Large intestine (tissue), 3 donors: Measurements from ENCODE around the gene CORO6. TPM values are rescaled to one million over a fixed set of nuclear protein-coding genes. Genes with fewer than 3 reads are reported as not detected.

ENCODE experiments used
- DNase-seq, 2 donors: peaks; one replicate each; pipeline versions ENCODE4 v3.0.0 to v3.0.0-alpha.2; 2013
- H3K27ac ChIP-seq: one replicate; pipeline ENCODE4 v1.5.1; 2013; ENCODE audit warnings: low read length
- H3K27me3 ChIP-seq: 2 replicates; pipeline ENCODE4 v1.6.1; 2013; ENCODE audit warnings: low read length; ENCODE audit not compliant: control insufficient read depth, insufficient read depth
- H3K36me3 ChIP-seq: 2 replicates; pipeline ENCODE4 v1.6.1; 2013; ENCODE audit warnings: low read length; ENCODE audit not compliant: control insufficient read depth, insufficient read depth
- H3K4me1 ChIP-seq: one replicate; pipeline ENCODE4 v1.6.1; 2013; ENCODE audit warnings: low read length; ENCODE audit not compliant: control insufficient read depth, insufficient read depth
- H3K4me3 ChIP-seq: one replicate; pipeline ENCODE4 v1.5.1; 2013; ENCODE audit warnings: low read length
- H3K9me3 ChIP-seq: one replicate; pipeline ENCODE4 v1.6.1; 2013; ENCODE audit warnings: mild to moderate bottlenecking, low read depth, low read length, moderate library complexity; ENCODE audit not compliant: control insufficient read depth
- WGBS: methylation state at CpG from one replicate; pipeline ENCODE4 v1.1.5; 2013; ENCODE audit warnings: low lambda C conversion rate; ENCODE audit not compliant: insufficient coverage; 5-methylcytosine and 5-hydroxymethylcytosine counted together
- polyA plus RNA-seq: library from polyadenylated mRNA; unstranded; fragments of 120-200 nt; gene quantifications from one replicate; pipeline ENCODE4 v1.2.1, GENCODE V29; 2013

Gene CORO6
- polyA plus RNA-seq, 1 donor = 2.3 TPM

GRCh38 chr17:29585080-29585751 is 37.5 kb downstream of the CORO6 start:
- H3K36me3 ChIP-seq = peaks cover 29% of the 10 kb centered on the region
- no peak overlapping the region for H3K27ac ChIP-seq
- peaks cover 4% of the 10 kb centered on the region for H3K9me3 ChIP-seq
- WGBS = no CpG with 5 or more reads among the region's 8 CpGs
- no peak overlapping the region for H3K4me3 ChIP-seq
- no peaks in the 10 kb centered on the region for H3K27me3 ChIP-seq
- DNase-seq = no peak
- H3K4me1 ChIP-seq = peaks cover 19% of the 10 kb centered on the region

- Histone ChIP-seq H3K27me3 (no peaks in the 10 kb centered on the region), H3K9me3 (peaks cover 4% of the 10 kb centered on the region), H3K4me3 (no peak overlapping the region), H3K27ac (no peak overlapping the region), H3K36me3 (peaks cover 35% of the 10 kb centered on the region), H3K4me1 (peaks cover 13% of the 10 kb centered on the region)
- WGBS = no CpG with 5 or more reads among the region's 12 CpGs
- DNase-seq = no peak
Measured at GRCh38 chr17:29584452-29585079, 38.1 kb downstream of the CORO6 start.

GRCh38 chr17:29583324-29584248 is 39.1 kb downstream of the CORO6 start:
- WGBS = no CpG with 5 or more reads among the region's 16 CpGs
- Histone ChIP-seq H3K9me3 (peaks cover 4% of the 10 kb centered on the region), H3K27ac (no peak overlapping the region)

GRCh38 chr17:29582772-29583171 is 39.9 kb downstream of the CORO6 start:
- H3K9me3 ChIP-seq = peaks cover 4% of the 10 kb centered on the region
- no CpG with 5 or more reads among the region's 13 CpGs for WGBS
- no peak overlapping the region for H3K27ac ChIP-seq
- H3K4me3 ChIP-seq = no peak overlapping the region
- peaks cover 52% of the 10 kb centered on the region for H3K36me3 ChIP-seq
- H3K4me1 ChIP-seq = peaks cover 7% of the 10 kb centered on the region
- no peaks in the 10 kb centered on the region for H3K27me3 ChIP-seq
- no peak for DNase-seq

More at GRCh38 chr17:29583324-29584248, 39.1 kb downstream of the CORO6 start:
- Histone ChIP-seq H3K4me3 (no peak overlapping the region), H3K36me3 (peaks cover 44% of the 10 kb centered on the region), H3K27me3 (no peaks in the 10 kb centered on the region), H3K4me1 (peaks cover 13% of the 10 kb centered on the region)
- no peak for DNase-seq

GRCh38 chr17:29582254-29582765 is 40.4 kb downstream of the CORO6 start:
- WGBS = no CpG with 5 or more reads among the region's 10 CpGs
- Histone ChIP-seq H3K27me3 (no peaks in the 10 kb centered on the region), H3K27ac (no peak overlapping the region), H3K36me3 (peaks cover 57% of the 10 kb centered on the region), H3K9me3 (peaks cover 4% of the 10 kb centered on the region), H3K4me3 (no peak overlapping the region), H3K4me1 (peaks cover 3% of the 10 kb centered on the region)
- DNase-seq = no peak

GRCh38 chr17:29581583-29582253 is 41.0 kb downstream of the CORO6 start:
- H3K4me1 ChIP-seq = peaks cover 3% of the 10 kb centered on the region
- no peak overlapping the region for H3K27ac ChIP-seq
- no peak for DNase-seq
- peaks cover 61% of the 10 kb centered on the region for H3K36me3 ChIP-seq
- no peaks in the 10 kb centered on the region for H3K27me3 ChIP-seq
- peaks cover 4% of the 10 kb centered on the region for H3K9me3 ChIP-seq
- no CpG with 5 or more reads among the region's 20 CpGs for WGBS
- no peak overlapping the region for H3K4me3 ChIP-seq

- DNase-seq = peak; percentile 69 to 74
- peaks cover 4% of the 10 kb centered on the region for H3K9me3 ChIP-seq
- H3K27me3 ChIP-seq = no peaks in the 10 kb centered on the region
- H3K36me3 ChIP-seq = peaks cover 76% of the 10 kb centered on the region
- no peak overlapping the region for H3K4me3 ChIP-seq
- H3K27ac ChIP-seq = no peak overlapping the region
- no CpG with 5 or more reads among the region's 15 CpGs for WGBS
- H3K4me1 ChIP-seq = peaks cover 16% of the 10 kb centered on the region
Measured at GRCh38 chr17:29579866-29580771, 42.6 kb downstream of the CORO6 start.

GRCh38 chr17:29578626-29579485 is 43.9 kb downstream of the CORO6 start:
- H3K27me3 ChIP-seq = no peaks in the 10 kb centered on the region
- peaks cover 4% of the 10 kb centered on the region for H3K9me3 ChIP-seq
- H3K27ac ChIP-seq = no peak overlapping the region
- no peak for DNase-seq
- peaks cover 26% of the 10 kb centered on the region for H3K4me1 ChIP-seq
- peaks cover 83% of the 10 kb centered on the region for H3K36me3 ChIP-seq
- 100% methylated on average over 1 of the region's 14 CpGs for WGBS
- H3K4me3 ChIP-seq = no peak overlapping the region
